CD4-positive, alpha-beta T cell treated with Interleukin-2 at 100 ng/mL for 4 hours (primary cell): Measurements from ENCODE around the gene H6PD.

ENCODE experiments used
- DNase-seq: peaks from one replicate; pipeline ENCODE4 v3.0.0-alpha.2; 2020; ENCODE audit warnings: low spot score

H6PD gene

DNA sequence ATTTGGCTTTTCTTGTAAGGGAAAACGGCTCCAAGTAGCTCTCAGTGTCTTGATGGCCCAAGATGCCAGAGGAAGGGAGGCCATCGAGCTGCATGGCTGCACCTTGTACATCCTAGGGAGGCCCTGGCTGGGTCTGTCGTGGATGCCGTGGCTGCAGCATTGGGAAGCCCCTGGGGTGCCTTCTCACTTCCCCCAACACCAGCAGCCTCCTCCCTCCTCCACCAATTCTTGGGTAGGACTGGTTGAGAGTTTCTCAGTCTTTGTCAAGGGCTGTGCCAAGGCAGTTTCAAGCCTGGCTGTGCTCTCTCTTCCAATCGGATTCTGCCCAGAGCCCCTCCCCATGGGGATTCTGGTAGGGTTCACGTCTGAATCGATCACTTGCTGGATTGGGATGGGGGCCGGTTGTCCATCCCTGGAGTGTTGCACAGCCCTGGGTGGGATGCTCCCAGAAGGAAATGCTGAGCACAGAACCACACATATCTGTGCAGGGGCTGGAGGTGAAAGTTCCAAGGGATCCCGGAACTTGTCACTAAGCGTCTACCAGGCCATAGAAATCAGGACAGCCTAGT, 44.1 kb downstream of the H6PD start:
- DNase-seq, result no peak

- DNase-seq, result no peak
Observed at GRCh38 chr1:9279172-9279840, 44.7 kb downstream of the H6PD start.

DNA sequence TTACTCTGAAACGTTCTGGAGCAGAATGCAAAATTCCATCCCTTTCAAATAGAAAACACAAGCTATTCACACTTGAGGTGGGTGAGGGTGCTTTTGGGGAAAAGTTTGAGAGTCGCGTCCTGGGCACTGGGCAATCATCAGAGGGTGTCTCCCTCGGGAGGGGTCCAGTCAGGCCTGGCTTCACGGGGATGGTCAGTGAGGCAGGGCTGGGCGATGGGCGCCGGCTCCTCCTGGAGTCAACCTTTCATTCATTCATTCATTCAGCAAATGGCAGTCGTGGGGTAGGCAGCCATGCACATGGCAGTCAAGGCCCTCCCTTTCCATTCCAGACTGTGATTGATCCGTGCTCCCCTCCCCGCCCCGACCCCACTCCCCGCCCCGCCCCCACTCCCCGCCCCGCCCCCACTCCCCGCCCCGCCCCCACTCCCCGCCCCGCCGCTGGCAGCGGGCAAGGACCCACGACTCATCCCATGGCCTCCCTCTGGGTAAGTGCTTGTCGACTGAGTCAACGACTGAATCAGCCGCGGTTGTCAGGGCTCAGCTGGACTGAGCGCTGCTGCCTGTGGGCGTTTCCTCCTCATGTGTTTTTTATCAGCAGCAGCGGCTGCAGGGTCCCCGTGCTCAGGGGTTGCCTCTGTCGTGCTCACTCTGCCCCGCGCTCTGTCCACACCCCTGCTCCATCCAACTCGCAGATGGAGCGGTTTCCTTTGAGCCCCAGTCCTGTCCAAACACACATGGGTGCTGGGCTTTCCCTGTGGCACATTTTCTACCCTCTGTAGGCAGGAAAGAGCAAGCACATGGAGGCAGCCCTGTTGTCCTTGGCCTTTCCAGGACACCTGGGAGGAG, 45.7 kb downstream of the H6PD start:
- peak; percentile 49 for DNase-seq

- no peak for DNase-seq
Observed at GRCh38 chr1:9281071-9281827, 46.7 kb downstream of the H6PD start.

DNA sequence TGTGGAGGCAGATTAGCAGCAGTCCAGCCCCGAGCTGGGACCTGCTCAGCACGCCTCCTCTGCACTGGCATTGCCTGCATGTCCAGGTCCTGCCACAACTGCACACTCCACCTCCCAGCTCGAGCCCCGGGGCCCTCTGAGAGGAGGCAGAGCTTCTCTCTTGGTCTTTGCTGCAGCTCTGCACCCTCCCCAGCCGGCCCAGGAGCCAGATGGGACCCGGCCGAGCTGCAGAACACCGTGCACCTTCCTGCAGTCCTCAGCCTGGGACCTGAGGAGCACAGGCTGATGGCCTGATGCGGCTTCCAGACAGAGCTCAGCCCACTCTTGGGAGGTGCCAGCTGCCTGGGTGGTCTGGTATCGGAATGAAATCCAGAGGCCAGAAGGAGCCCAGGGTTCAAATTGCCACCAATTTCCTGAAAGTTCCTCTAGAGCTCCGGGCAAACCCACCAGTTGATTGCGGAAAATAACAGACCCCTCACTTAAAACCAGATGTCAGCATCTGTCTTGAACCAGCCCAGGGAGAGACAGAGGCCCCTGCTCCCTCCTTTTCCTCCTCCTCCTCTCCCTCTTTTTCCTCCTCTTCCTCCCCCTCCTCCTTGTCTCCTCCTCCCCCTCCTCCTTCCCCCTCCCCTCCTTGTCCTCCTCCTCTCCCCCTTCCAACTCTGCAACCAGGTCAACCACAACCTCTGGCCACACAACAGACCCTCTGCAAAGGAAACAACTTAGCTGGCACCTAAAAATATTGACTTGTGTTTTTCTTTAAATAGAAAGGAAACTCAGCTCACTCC, 47.5 kb downstream of the H6PD start:
- no peak for DNase-seq

DNA sequence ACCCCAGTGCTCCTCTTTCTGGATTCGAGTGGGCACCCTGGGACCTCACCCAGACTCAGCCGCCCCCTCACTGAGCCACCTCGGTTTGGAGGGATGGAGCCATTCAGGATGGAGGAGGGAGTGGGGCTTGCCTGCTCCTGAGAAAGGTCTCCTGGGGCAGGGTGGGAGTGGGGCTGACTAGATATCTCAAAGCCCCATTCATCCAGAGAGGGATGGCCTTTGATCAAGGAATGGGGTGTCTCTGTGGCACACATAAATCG, 48.1 kb downstream of the H6PD start:
- no peak for DNase-seq

DNA sequence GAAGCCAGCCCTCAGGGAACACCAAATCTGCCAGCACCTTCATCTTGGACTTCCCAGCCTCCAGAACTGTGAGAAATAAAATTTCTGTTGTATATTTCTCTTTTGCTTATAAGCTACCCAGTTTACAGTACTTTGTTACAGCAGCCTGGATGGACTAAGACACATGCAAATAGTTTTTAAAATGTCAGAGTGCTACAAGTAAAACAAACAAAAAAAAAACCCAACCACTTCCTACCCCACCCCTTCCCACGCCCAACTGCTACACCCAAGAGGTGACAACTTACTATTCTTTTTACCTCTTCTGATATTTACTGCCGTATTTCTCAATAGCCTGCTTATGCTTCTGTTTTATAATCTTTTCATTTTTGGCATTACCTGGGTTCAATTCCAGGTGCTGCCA, 49.5 kb downstream of the H6PD start:
- no peak for DNase-seq

- DNase-seq, result no peak
Observed at GRCh38 chr1:9286556-9286955, 52.0 kb downstream of the H6PD start.

DNA sequence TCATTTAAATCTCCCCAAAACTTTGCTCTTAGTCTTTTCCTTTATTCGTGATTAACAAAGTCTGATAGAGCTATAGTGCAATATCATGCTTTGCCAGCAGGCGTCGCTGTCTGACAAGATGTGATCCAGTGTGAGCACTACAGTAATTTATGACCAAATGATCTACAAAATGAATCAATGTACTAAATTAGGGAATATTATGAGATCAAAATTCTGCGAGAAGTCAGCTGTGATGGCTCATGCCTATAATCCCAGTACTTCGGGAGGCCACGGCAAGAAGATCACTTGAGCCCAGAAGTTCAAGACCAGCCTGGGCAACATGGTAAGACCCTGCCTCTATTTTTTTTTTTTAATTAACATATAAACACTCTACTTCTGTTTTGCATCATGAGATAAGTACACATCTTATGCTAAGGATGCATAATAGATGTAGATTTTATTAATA, 54.5 kb downstream of the H6PD start:
- DNase-seq, result peak; percentile 89

DNA sequence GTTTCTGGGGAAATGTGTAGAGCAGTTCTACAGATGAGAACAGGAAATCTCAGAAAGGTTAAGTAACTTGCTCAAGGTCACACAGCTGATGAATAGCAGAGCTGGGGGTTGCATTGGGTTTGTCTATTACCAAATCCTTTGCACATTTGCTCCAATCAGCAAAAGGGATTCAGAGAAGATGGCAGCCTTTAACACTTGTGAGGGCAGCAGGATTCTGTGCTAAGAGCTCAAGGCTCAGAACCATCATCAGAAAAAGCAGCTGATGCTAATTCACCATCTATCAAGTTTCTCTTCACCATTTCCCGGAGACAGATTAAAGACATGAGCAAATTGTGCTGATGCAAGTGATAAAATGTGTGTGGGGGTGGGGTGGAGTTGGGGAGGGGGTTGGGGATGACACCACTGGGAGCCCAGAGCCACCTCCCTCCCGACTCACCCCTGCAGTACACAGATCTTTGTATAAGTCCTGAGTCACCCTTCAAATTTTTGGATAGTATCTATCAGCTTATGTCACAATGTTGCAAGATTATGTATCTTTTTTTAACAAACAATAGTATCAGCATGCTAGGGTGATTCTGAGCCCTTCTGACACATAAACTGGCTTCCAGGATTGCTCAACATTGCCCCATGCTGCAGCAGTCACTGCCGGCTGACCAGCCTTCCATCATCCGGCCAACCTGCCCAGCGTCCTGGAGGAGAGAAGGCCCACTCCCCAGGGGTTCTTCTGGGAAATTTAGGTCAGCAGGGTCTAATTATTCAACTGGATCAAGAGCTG, 55.3 kb downstream of the H6PD start:
- DNase-seq, result peak; percentile 37

DNA sequence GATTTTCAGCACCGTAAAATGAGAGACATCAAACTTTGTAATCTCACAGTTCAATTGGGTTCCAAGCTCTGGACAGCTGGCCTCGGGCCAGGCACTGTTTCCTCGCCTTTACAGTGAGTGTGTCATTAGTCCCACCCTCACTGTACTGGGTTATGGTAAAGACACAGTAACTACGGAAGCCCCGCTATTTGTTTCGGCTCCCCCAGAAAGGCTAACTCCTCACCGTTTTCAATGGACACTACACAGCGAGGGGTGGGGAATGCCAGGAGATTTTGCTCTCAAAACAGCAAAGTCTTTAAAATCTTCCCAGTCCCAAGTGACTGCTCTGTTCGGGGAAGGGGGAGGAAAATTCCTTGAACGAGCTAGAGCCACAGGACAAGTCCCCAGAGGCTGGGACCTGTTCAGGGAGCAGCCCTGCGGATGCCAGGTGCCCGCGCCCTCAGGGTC, 57.4 kb downstream of the H6PD start:
- no peak for DNase-seq

DNA sequence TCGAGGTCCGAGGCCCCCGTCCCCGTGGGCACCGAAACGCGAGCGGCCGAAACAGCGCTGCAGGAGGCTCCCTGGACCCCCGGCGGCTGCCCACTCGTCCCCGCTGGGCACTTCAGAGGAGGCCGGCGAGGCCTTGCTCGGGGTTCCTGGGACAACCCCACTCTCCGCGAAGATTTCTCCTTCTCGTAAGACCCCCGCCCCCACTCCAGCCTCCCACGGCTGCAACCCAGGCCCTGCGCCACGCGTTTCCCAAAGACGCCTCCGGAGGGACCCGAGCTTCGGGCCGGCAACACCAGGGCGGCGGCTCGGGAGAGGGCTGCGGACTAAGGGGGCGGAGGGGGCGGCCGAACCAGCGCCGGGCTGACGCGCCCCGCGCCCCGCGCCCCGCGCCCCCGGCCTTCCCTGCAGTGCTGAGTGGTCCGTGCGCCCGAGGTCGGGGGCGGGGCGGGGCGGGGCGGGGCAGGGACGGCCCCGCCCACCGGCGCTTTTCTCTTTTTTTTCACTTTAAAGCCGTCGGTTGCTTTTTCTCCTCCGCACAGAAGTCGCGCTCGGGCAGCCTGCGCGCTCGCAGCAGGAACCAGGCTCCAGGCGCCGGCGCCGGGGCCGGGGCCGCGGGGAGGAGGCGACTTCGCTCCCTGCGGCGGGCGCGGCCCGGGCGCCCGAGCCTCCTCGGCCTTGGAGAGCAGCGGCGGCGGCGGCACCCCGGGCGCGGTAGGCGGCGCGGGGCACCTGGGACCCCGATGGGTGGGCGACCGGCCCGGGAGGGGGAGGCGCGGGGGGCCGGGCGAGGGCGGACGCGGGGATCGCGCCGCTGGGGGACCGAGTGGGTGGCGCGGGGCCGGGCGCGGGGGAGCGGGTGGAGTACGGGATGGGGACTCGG, 58.0 kb downstream of the H6PD start, which contains the start of gene SPSB1:
SPSB1 (plus strand) TSS at position 534 of the 880 bp plus-strand sequence. CDS start 62,998 bp downstream, outside the sequence.
- peak; percentile 70 for DNase-seq

- no peak for DNase-seq
Observed at GRCh38 chr1:9293241-9293532, 58.6 kb downstream of the H6PD start.

DNA sequence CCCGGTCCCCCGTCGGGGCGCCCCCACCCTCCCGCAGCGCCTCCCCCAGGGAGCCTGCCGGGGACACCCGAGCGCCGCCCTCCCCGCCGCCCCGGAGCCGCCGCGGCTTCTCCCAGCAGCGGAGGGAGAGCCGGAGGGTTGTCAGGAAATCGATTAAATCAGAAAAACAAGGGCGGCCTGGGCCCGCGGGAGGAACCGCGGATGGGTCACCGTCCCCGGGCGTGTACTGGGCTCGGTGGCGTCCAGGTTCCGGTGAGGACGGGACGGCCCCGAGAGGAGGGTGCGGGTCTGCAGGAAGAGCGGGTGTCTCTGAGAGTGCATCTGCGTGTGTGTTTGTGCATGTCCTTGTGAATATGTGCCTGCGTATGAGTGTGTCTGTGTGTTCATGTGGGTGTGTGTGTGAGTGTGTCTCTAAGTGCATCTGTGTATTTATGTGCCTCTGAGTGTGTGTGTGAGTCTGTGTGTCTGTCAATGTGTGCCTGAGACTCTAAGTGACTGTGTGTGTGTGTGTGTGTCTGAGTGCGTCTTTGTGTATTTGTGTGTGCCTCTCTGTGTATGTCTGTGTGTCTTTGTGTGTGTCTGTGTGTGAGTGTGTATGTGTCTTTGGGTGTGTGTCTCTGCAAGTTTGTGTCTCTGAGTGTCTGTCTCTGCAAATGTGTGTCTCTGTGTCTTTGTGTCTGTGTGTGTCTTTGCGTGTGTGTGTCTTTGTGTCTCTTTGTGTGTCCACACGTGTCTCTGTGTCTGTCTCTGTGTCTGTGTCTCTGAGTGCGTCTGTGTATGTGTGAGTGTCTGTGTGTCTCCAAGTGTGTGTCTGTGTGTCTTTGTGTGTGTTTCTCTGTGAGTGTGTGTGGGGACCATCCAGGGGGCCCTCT, 59.2 kb downstream of the H6PD start:
- peak; percentile 30 for DNase-seq

- DNase-seq, result peak; percentile 50
Observed at GRCh38 chr1:9294405-9294773, 59.8 kb downstream of the H6PD start.

GRCh38 chr1:9294910-9295636, 60.5 kb downstream of the H6PD start:
- no peak for DNase-seq

- no peak for DNase-seq
Observed at GRCh38 chr1:9295884-9296283, 61.3 kb downstream of the H6PD start.

DNA sequence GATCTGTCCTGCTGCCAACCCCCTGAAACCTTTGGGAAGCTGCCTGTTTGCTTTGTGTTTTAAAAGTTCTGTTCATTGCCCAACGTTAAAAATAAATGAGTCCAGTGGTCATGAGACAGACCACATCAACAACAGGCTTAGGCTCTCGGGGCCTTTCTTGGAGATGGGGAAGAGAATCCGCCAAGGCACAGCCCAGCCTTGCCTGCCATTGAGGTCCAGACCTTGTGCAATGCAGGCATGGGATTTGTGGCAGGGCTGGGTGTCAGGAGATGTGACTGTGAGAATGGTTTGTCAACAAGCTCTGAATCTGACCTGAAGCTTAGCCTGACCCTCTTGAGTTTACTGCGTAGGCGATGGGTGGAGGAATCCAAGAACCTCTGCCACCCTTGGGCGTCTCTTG, 62.3 kb downstream of the H6PD start:
- DNase-seq, result no peak
